PC-9 (cell line): ENCODE measurements around the gene KRTAP5-1.

Experiments
- CTCF ChIP-seq: fragments of 200-600 bp; sonication (generic); conservative IDR thresholded peaks from 2 replicates; pipeline ENCODE4 v1.6.1; 2017; ENCODE audit warnings: mixed run types, antibody characterized with exemption, mild to moderate bottlenecking, moderate library complexity
- EZH2 ChIP-seq: fragments of 200-600 bp; sonication (generic); IDR thresholded peaks from 2 replicates; pipeline ENCODE4 v1.8.0; 2017; ENCODE audit warnings: antibody characterized with exemption, low read depth

GRCh38 chr11:1559111-1559951, 25.8 kb downstream of the KRTAP5-1 start:
- TF ChIP-seq CTCF (no peak), EZH2 (no peak)
